ENCODE data around the gene SERP2.

GRCh38 chr13:44385847-44386246 lies 12.2 kb downstream of the SERP2 start:
- no peak for TF ChIP-seq POLR2A (IDR thresholded peaks at IDR 0.05)
- TF ChIP-seq CTCF (IDR thresholded peaks at IDR 0.05): no peak

Data from prostate gland (tissue), 2 donors.